Endothelial cell (in vitro differentiated cells): ENCODE data around the gene PAAF1. TPM values are rescaled to one million over a fixed set of nuclear protein-coding genes. Genes with fewer than 3 reads are reported as not detected.

Experiments
- DNase-seq: peaks from one replicate; pipeline ENCODE4 v3.0.0; 2021; ENCODE audit warnings: low spot score
- H3K27ac Mint-ChIP-seq: one replicate; pipeline ENCODE4 v1.8.0; 2021; ENCODE audit warnings: mixed read lengths, inconsistent platforms; ENCODE audit not compliant: unreplicated experiment
- H3K27me3 Mint-ChIP-seq: one replicate; pipeline ENCODE4 v1.8.0; 2021; ENCODE audit warnings: mild to moderate bottlenecking, moderate library complexity, mixed read lengths, inconsistent platforms; ENCODE audit not compliant: unreplicated experiment
- H3K36me3 Mint-ChIP-seq: one replicate; pipeline ENCODE4 v1.8.0; 2021; ENCODE audit warnings: mild to moderate bottlenecking, low read depth, mixed read lengths, inconsistent platforms; ENCODE audit not compliant: unreplicated experiment
- H3K4me1 Mint-ChIP-seq: one replicate; pipeline ENCODE4 v1.8.0; 2021; ENCODE audit warnings: mild to moderate bottlenecking, mixed read lengths, inconsistent platforms; ENCODE audit not compliant: unreplicated experiment
- H3K4me3 Mint-ChIP-seq: one replicate; pipeline ENCODE4 v1.8.0; 2021; ENCODE audit warnings: mild to moderate bottlenecking, mixed read lengths, inconsistent platforms; ENCODE audit not compliant: unreplicated experiment
- H3K9me3 Mint-ChIP-seq: one replicate; pipeline ENCODE4 v1.8.0; 2021; ENCODE audit warnings: mixed read lengths, inconsistent platforms; ENCODE audit not compliant: unreplicated experiment
- total RNA-seq: library from RNA; stranded (reverse); fragmentation: NEBNext Ultra II Directional; extraction: Animal tissue kit (Norgen Biotek cat#: 25700); gene quantifications from one replicate; pipeline ENCODE4 v1.2.1, GENCODE V29; 2021; ENCODE audit not compliant: unreplicated experiment
- TF ChIP-seq, protein P1 (sequence below): fragments of 200-600 bp; sonication (generic); IDR thresholded peaks from one replicate; pipeline ENCODE4 v1.5.0; 2021; ENCODE audit warnings: antibody characterized with exemption; ENCODE audit not compliant: unreplicated experiment

The PAAF1 gene
- total RNA-seq, 1 donor from 2014 or later, result 20.3 TPM

DNA sequence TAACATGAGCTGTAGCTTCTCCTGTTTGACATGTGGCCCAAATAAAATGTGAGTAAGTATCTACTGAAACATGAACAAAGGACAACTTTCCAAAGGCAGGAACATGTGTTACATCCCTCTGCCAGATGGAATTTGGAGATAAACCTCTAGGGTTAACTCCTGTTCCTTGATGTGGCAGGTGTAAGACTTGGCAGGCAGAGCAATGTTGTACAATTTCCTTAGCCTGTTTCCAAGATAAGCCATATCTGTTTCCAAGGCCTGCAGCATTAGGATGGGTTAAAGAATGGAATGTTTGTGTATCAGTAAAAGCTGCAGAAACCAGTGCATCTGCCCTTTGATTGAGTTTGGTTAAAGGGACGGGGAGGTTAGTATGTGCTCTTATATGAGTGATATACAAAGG, 65.2 kb downstream of the PAAF1 start:
- H3K4me3 Mint-ChIP-seq, result no peak overlapping the region
- peak overlapping the region; percentile 24 for H3K27ac Mint-ChIP-seq
- H3K9me3 Mint-ChIP-seq, result peaks cover 6% of the 10 kb centered on the region
- TF ChIP-seq, protein P1, sequence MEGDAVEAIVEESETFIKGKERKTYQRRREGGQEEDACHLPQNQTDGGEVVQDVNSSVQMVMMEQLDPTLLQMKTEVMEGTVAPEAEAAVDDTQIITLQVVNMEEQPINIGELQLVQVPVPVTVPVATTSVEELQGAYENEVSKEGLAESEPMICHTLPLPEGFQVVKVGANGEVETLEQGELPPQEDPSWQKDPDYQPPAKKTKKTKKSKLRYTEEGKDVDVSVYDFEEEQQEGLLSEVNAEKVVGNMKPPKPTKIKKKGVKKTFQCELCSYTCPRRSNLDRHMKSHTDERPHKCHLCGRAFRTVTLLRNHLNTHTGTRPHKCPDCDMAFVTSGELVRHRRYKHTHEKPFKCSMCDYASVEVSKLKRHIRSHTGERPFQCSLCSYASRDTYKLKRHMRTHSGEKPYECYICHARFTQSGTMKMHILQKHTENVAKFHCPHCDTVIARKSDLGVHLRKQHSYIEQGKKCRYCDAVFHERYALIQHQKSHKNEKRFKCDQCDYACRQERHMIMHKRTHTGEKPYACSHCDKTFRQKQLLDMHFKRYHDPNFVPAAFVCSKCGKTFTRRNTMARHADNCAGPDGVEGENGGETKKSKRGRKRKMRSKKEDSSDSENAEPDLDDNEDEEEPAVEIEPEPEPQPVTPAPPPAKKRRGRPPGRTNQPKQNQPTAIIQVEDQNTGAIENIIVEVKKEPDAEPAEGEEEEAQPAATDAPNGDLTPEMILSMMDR, result no peak
- peaks cover 24% of the 10 kb centered on the region for H3K36me3 Mint-ChIP-seq
- H3K27me3 Mint-ChIP-seq, result no peaks in the 10 kb centered on the region
- peaks cover 3% of the 10 kb centered on the region for H3K4me1 Mint-ChIP-seq
- no peak for DNase-seq

DNA sequence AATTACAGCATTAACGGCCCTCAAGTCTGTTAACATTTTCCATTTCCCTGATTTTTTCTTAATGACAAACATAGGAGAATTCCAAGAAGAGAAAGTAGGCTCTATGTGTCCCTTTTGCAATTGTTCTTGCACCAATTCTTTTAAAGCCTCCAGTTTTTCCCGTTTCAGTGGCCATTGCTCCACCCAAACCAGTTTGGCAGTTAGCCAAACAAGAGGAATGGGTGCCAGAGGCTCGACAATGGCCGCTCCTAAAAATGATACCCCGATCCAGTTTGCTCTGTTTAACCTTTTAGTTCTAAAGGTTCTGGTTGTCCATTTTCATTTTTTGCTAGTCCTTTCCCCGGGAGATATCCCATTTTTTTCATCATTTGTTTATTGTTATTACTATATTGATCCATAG, 67.3 kb downstream of the PAAF1 start:
- H3K36me3 Mint-ChIP-seq, result peaks cover 17% of the 10 kb centered on the region
- no peaks in the 10 kb centered on the region for H3K27me3 Mint-ChIP-seq
- no peak for DNase-seq
- no peaks in the 10 kb centered on the region for H3K9me3 Mint-ChIP-seq
- H3K4me1 Mint-ChIP-seq, result peaks cover 3% of the 10 kb centered on the region
- H3K4me3 Mint-ChIP-seq, result no peak overlapping the region
- no peak overlapping the region for H3K27ac Mint-ChIP-seq
- TF ChIP-seq, protein P1, result no peak

DNA sequence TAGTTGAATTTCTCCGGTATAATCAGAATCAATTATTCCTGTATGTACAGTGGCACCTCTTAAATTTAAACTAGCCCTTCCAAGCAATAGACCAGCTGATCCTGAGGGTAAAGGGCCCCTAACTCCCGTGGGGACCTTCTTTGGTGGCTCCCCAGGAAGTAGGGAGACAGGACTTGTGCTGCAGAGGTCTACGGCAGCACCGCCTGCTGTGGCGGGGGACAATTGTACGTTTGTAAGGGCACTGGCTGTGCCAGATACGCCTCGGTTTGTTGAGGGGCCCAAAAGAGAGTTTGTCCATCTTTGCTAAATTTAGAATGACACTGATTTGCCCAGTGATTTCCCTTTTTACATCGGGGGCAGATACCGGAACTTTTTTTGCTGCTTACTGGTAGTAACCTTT, 68.1 kb downstream of the PAAF1 start:
- no peak for DNase-seq
- H3K27me3 Mint-ChIP-seq, result no peaks in the 10 kb centered on the region
- no peak overlapping the region for H3K27ac Mint-ChIP-seq

DNA sequence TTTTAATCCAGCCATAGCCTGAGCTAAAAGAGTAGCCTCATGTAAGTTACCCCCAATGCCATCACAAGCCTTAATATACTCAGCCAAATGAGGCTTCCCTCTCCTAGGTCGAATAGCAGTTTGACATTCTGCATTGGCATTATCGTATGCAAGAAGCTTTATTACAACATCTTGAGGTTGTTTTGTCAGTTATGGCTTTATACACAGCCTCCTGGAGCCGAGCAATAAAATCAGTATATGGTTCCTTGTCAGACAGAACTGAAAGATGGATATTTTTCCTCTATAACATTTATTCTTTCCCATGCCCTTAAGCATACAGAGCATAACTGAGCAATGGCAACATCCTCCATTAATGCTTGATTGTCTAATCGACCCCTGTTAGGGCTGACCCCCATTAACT, 68.6 kb downstream of the PAAF1 start:
- Mint-ChIP-seq H3K9me3 (no peaks in the 10 kb centered on the region), H3K36me3 (peaks cover 8% of the 10 kb centered on the region), H3K4me1 (peaks cover 3% of the 10 kb centered on the region), H3K27ac (no peak overlapping the region), H3K4me3 (no peak overlapping the region), H3K27me3 (no peaks in the 10 kb centered on the region)
- no peak for DNase-seq
- TF ChIP-seq, protein P1, result no peak

More for the DNA sequence above, 68.1 kb downstream of the PAAF1 start:
- H3K4me1 Mint-ChIP-seq, result peaks cover 3% of the 10 kb centered on the region
- TF ChIP-seq, protein P1, result no peak
- peaks cover 8% of the 10 kb centered on the region for H3K36me3 Mint-ChIP-seq
- no peak overlapping the region for H3K4me3 Mint-ChIP-seq
- no peaks in the 10 kb centered on the region for H3K9me3 Mint-ChIP-seq

DNA sequence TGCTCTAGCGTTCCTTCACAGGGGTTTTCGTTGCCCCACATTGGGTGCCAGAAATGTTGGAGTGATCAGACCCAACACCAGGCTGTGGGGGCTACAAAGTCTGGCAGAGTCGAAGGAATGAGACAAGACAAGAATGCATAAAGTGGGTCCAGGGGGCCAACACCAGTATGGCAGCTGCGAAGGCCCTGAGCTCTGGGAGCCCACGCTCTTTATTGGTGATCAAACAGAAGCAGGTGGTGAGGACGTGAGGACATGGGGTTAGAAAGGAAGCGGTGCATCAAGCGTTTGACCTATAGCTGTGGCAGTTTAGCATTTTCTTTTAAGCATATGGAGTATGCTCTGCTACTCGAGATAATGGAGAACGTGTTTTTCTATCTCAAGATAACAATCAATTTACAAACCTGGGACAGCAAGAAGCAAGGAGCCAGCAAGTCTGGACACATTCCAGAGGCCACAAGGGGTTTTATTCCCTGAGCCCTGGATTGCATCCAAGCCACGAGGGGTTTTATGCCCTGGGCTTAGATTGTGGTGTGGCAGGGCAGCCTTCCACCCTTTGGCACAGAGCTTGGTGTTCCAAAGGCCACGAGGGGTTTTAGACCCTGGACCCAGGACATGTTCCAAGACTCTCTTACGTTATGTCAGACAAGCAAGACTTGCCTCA, 70.1 kb downstream of the PAAF1 start:
- no peaks in the 10 kb centered on the region for H3K27me3 Mint-ChIP-seq
- peaks cover 3% of the 10 kb centered on the region for H3K4me1 Mint-ChIP-seq
- H3K27ac Mint-ChIP-seq, result no peak overlapping the region
- no peak for DNase-seq
- TF ChIP-seq, protein P1, result no peak
- no peak overlapping the region for H3K4me3 Mint-ChIP-seq
- H3K9me3 Mint-ChIP-seq, result no peaks in the 10 kb centered on the region
- peaks cover under 1% of the 10 kb centered on the region for H3K36me3 Mint-ChIP-seq
